Gastrocnemius medialis (tissue), 4 donors: Measurements from ENCODE around the gene TMEM121. TPM values are rescaled to one million over a fixed set of nuclear protein-coding genes. Genes with fewer than 3 reads are reported as not detected.

Experiments
- ATAC-seq, 2 donors: fragments of 150-250 bp; one replicate each; pipeline ENCODE4 v1.9.1; 2016
- DNase-seq, 2 donors: peaks; one replicate each; pipeline ENCODE4 v3.0.0-alpha.2; 2019
- H3K27ac ChIP-seq, 4 donors: fragments of 200-600 bp; sonication (generic); 1 replicate in 1 of 4; 2 replicates in 3 of 4; pipeline ENCODE4 v1.5.1; 2016 to 2018; ENCODE audit warnings: mild to moderate bottlenecking in 2 of 4, moderate library complexity in 1 of 4
- H3K27me3 ChIP-seq, 3 donors: fragments of 200-600 bp; sonication (generic) in 2 of 3; 1 replicate in 1 of 3; 2 replicates in 2 of 3; pipeline versions ENCODE4 v1.5.1 to v1.6.0; 2016 to 2019; ENCODE audit warnings: mild to moderate bottlenecking in 1 of 3, moderate library complexity in 1 of 3
- H3K36me3 ChIP-seq, 2 donors: fragments of 200-600 bp; sonication (generic) in 1 of 2; one replicate each; pipeline ENCODE4 v1.5.1; 2017 to 2018
- H3K4me1 ChIP-seq, 2 donors: fragments of 200-600 bp; sonication (generic) in 1 of 2; one replicate each; pipeline ENCODE4 v1.5.1; 2016 to 2017; ENCODE audit warnings: mild to moderate bottlenecking in 2 of 2
- H3K4me3 ChIP-seq, 4 donors: fragments of 200-600 bp; sonication (generic) in 3 of 4; 1 replicate in 1 of 4; 2 replicates in 3 of 4; pipeline ENCODE4 v1.5.1; 2016 to 2019; ENCODE audit warnings: mild to moderate bottlenecking in 2 of 4
- H3K9me3 ChIP-seq, 3 donors: fragments of 200-600 bp; sonication (generic) in 2 of 3; 1 replicate in 1 of 3; 2 replicates in 2 of 3; pipeline ENCODE4 v1.5.1; 2016 to 2019
- POLR2A ChIP-seq, 2 donors: fragments of 450-650 bp; IDR thresholded peaks; one replicate each; pipeline ENCODE4 v1.6.1; 2017; ENCODE audit warnings: antibody characterized with exemption in 2 of 2, mild to moderate bottlenecking in 2 of 2, moderate library complexity in 2 of 2
- in situ Hi-C, 4 donors: fragments of 200-750 bp; cut with MboI; loops; one replicate each; pipeline versions ENCODE4 v1.15.0 to v1.8.0; 2017; ENCODE audit warnings: low sequenced_read_pairs in 4 of 4
- intact Hi-C: fragments of 100-400 bp; cut with DNase I; formaldehyde crosslinking; loops from one replicate; pipeline ENCODE4 v1.15.1; 2023; ENCODE audit warnings: low total_unique reads
- total RNA-seq, 4 donors: library from RNA; depleted of rRNA; stranded (reverse); fragments of >200 nt; gene quantifications; one replicate each; pipeline versions ENCODE4 v1.1.0 to v1.2.3, GENCODE V29; 2016
- TF ChIP-seq, protein P1 (sequence below), 5 experiments: fragments of 450-650 bp in 3 of 5; fragments of 200-600 bp in 2 of 5; sonication (generic) in 2 of 5; IDR thresholded peaks in 4 of 5; conservative IDR thresholded peaks in 1 of 5; 1 replicate in 4 of 5; 2 replicates in 1 of 5; pipeline ENCODE4 v1.5.1; 2016 to 2019; ENCODE audit warnings: antibody characterized with exemption in 5 of 5, mild to moderate bottlenecking in 3 of 5, moderate library complexity in 3 of 5

Gene TMEM121
- total RNA-seq, 4 donors from 2014 or later = 1.1 to 1.2 TPM; not detected in 2

DNA sequence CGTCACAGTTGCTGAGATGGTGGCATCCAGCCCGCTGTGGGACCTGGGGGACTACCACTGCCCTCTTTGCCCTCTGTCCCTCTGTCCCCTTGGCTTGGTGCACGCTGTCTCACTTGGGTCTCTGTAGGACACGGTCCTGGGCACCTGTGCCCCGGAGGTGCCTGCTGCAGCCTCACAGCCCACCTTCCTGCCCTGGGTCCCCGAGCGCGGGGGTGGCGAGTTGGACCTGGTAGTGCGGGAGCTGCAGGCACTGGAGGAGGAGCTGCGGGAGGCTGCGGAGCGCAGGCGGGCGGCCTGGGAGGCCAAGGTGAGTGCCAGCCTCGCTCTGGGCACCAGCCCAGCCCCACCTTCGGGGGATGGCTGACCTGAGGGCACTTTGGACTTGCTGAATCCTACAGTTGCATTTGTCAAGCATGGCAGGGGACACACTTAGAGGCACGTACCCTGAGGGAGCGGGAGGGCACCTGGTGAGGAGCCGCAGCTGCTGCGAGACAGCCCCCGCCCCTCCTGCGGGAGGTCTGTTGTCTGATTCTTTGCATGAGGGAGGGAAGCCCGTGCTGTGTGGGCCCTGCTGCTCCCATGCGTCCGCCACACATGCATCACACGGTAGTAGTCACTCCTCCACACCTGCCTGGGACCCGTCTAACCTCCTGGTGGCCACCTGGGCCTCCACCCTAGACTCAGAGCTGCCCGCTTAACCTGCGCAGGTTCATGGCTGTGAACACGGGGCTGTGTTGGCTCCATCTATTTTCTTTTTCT lies 28.5 kb upstream of the TMEM121 start:
- intact Hi-C loops = loop anchor here (10.0 kb wide), 1 partner anchor 333 kb away; the partner anchor contains the start of gene JAG2
- no peak for DNase-seq
- Histone ChIP-seq H3K9me3 (no peaks in the 10 kb centered on the region), H3K27me3 (no peaks in the 10 kb centered on the region), H3K4me3 (no peak overlapping the region), H3K4me1 (peaks cover 0 to 16% of the 10 kb centered on the region in 2 donors), H3K36me3 (no peaks in the 10 kb centered on the region), H3K27ac (no peak overlapping the region)
- TF ChIP-seq, protein P1, sequence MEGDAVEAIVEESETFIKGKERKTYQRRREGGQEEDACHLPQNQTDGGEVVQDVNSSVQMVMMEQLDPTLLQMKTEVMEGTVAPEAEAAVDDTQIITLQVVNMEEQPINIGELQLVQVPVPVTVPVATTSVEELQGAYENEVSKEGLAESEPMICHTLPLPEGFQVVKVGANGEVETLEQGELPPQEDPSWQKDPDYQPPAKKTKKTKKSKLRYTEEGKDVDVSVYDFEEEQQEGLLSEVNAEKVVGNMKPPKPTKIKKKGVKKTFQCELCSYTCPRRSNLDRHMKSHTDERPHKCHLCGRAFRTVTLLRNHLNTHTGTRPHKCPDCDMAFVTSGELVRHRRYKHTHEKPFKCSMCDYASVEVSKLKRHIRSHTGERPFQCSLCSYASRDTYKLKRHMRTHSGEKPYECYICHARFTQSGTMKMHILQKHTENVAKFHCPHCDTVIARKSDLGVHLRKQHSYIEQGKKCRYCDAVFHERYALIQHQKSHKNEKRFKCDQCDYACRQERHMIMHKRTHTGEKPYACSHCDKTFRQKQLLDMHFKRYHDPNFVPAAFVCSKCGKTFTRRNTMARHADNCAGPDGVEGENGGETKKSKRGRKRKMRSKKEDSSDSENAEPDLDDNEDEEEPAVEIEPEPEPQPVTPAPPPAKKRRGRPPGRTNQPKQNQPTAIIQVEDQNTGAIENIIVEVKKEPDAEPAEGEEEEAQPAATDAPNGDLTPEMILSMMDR (IDR thresholded peaks at IDR 0.05 in 4 of 5, conservative IDR thresholded peaks at IDR 0.05 in 1 of 5) = no peak
- no peak for TF ChIP-seq POLR2A (IDR thresholded peaks at IDR 0.05)
- in situ Hi-C loops = loop anchor here in 1 of 4 donors (25.0 kb wide), 1 partner anchor 136 kb away; no protein-coding TSS in a partner anchor
- no peak for ATAC-seq

DNA sequence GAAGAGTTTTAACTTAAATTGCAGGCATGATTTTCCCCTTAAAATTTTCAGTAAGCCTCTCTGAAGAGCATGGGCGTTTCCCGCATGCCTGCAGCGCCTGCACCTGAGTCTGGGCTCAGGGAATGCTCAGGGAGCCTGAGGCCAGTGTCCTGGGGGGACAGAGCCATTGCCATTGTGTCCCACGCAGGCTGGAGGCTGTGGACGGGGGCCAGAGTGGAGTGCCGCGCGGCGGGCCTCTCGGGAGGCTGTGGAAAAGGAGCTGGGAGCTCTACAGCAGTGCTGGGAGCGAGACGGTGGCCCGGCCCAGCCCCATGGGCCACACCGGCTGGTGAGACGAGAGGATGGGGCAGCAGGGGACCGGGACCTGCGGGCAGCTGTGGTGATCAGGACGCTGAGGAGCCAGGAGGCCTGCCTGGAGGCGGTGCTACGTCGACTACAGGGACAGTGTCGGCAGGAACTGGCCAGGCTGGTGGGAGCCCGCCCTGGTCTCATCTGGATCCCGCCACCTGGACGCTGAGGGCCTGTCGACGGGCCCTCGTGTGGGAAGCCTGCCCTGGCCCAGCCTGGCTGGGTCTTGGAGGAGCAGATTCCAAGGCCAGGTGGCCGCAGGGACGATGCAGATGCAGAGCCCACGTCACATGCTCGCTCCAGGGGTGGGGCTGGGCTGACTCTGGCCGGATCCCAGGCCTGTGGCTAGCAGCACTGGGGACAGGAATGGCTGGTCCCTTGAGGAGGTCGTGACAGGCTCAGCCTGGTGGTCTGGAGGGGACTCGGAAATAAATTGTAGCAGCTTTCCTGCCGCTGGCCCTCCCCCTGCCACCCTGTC lies 27.7 kb upstream of the TMEM121 start:
- Histone ChIP-seq H3K27ac (no peak overlapping the region), H3K4me3 (no peak overlapping the region), H3K4me1 (peaks cover 0 to 16% of the 10 kb centered on the region in 2 donors), H3K9me3 (no peaks in the 10 kb centered on the region), H3K27me3 (no peaks in the 10 kb centered on the region), H3K36me3 (no peaks in the 10 kb centered on the region)
- intact Hi-C loops = loop anchor here (10.0 kb wide), 1 partner anchor 334 kb away; the partner anchor contains the start of gene JAG2
- TF ChIP-seq POLR2A (IDR thresholded peaks at IDR 0.05) = no peak
- TF ChIP-seq, protein P1 (IDR thresholded peaks at IDR 0.05 in 4 of 5, conservative IDR thresholded peaks at IDR 0.05 in 1 of 5) = no peak
- DNase-seq (no peak), ATAC-seq (no peak)
- in situ Hi-C loops = loop anchor here in 1 of 4 donors (25.0 kb wide), 1 partner anchor 136 kb away; no protein-coding TSS in a partner anchor

DNA sequence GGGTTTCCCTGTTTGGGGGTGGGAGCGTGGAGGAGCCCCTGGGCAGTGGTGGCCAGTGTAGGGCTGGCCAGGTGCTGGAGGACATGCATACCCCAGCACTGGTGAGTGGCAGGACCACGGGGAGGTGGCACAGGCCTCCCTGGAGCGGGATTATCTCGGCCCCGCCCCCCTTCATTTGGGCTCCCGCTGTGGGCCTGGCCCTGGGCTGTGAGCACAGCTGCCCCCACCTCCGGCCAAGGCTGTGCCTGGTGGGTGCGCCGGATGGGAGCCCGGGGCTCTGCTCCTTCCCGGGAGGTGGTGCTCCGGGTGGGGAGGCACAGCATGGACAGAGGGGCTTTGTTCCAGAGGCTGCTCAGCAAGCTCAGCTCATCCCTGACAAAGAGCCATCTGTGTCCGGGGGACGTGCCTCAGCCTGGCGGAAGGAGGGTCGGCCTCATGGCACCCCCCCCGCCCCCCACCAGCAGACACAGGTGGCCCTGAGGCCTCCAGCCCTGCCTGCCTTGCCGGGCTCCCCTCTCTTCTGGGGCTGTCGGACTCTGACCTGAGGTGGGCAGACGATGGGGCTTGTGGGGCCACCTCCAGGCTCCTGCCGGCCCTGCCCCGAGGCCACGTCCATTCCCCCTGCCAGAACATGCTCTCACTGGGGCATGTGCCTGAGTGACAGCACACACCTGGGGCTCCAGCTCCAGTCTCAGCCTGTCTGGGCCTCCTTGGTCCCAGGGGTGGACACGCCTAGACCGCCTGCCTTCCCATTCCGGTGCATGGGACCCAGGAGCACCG lies 26.9 kb upstream of the TMEM121 start:
- TF ChIP-seq, protein P1 (IDR thresholded peaks at IDR 0.05 in 4 of 5, conservative IDR thresholded peaks at IDR 0.05 in 1 of 5) = no peak
- no peak for TF ChIP-seq POLR2A (IDR thresholded peaks at IDR 0.05)
- H3K9me3 ChIP-seq = no peaks in the 10 kb centered on the region
- intact Hi-C loops (loop anchor here (10.0 kb wide), 1 partner anchor 335 kb away; the partner anchor contains the start of gene JAG2), in situ Hi-C loops (loop anchor here in 1 of 4 donors (25.0 kb wide), 1 partner anchor 137 kb away; no protein-coding TSS in a partner anchor)
- no peaks in the 10 kb centered on the region for H3K36me3 ChIP-seq
- no peak for DNase-seq
- H3K27me3 ChIP-seq = no peaks in the 10 kb centered on the region
- no peak overlapping the region for H3K4me3 ChIP-seq
- H3K27ac ChIP-seq = no peak overlapping the region
- no peak for ATAC-seq
- H3K4me1 ChIP-seq = peaks cover 0 to 16% of the 10 kb centered on the region in 2 donors

DNA sequence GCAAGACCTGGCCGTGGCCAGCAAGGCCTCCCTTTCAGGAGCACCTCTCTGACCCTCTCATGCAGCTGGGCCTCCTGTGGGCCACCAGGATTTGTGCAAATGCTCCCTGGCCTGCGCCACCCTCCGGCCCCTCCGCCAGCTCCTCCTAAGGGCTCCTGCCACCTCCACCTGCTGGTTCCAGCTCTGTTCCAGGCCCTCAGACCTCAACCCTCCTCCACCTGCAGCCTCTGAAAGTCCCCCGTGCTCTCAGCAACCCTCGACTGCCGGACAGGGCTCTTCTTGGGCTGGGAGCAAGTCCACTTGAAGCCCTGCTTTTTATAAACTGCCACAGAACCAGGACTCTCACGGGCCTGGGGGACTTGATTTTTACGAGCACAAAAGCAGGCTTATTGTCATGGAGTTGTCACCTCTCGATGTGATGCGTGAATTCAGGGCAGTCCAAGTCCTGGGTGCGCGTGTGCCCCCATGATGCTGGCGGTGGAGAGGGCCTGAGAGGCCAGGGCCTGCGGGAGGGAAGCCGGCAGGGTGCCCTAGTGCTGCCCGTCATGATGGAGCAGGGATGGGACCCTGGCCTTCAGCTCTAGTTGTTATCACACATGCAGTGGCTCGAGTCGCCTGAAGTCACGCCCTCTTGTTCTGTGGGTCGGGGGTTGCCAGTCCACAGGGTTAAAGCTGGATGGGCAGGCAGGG lies 26.2 kb upstream of the TMEM121 start:
- H3K4me1 ChIP-seq = peaks cover 0 to 15% of the 10 kb centered on the region in 2 donors
- intact Hi-C loops (no loop called here), in situ Hi-C loops (no loop called here)
- H3K9me3 ChIP-seq = no peaks in the 10 kb centered on the region
- no peak for ATAC-seq
- TF ChIP-seq, protein P1 (IDR thresholded peaks at IDR 0.05 in 4 of 5, conservative IDR thresholded peaks at IDR 0.05 in 1 of 5) = no peak
- no peak for TF ChIP-seq POLR2A (IDR thresholded peaks at IDR 0.05)
- no peaks in the 10 kb centered on the region for H3K27me3 ChIP-seq
- DNase-seq = no peak
- no peak overlapping the region for H3K27ac ChIP-seq
- H3K36me3 ChIP-seq = no peaks in the 10 kb centered on the region
- H3K4me3 ChIP-seq = no peak overlapping the region
